ENCODE data around the gene HOTAIR. TPM values are rescaled to one million over a fixed set of nuclear protein-coding genes. Genes with fewer than 3 reads are reported as not detected.

The HOTAIR gene
- total RNA-seq, 1 donor from 2014 or later, result not detected

- H3K4me1 Mint-ChIP-seq, result no peaks in the 10 kb centered on the region
- no peak for TF ChIP-seq CTCF (conservative IDR thresholded peaks at IDR 0.05)
- H3K36me3 Mint-ChIP-seq (ENCODE audit: low read depth), result no peaks in the 10 kb centered on the region
- peaks cover 98% of the 10 kb centered on the region for H3K27me3 Mint-ChIP-seq (ENCODE audit: low read depth)
- no peak overlapping the region for H3K27ac Mint-ChIP-seq (ENCODE audit: unreplicated experiment)
- H3K4me3 Mint-ChIP-seq, result no peak overlapping the region
- no peaks in the 10 kb centered on the region for H3K9me3 Mint-ChIP-seq
- no peak for DNase-seq (ENCODE audit: low read depth, low spot score)
Observed at GRCh38 chr12:53941750-53942149, 33.0 kb downstream of the HOTAIR start.

GRCh38 chr12:53941187-53941586, 33.6 kb downstream of the HOTAIR start:
- Mint-ChIP-seq H3K4me3 (no peak overlapping the region), H3K27me3 (ENCODE audit: low read depth) (peaks cover 98% of the 10 kb centered on the region), H3K36me3 (ENCODE audit: low read depth) (no peaks in the 10 kb centered on the region), H3K27ac (ENCODE audit: unreplicated experiment) (no peak overlapping the region), H3K4me1 (no peaks in the 10 kb centered on the region), H3K9me3 (no peaks in the 10 kb centered on the region)
- no peak for TF ChIP-seq CTCF (conservative IDR thresholded peaks at IDR 0.05)
- no peak for DNase-seq (ENCODE audit: low read depth, low spot score)

- Mint-ChIP-seq H3K27ac (ENCODE audit: unreplicated experiment) (no peak overlapping the region), H3K36me3 (ENCODE audit: low read depth) (no peaks in the 10 kb centered on the region), H3K27me3 (ENCODE audit: low read depth) (peaks cover 98% of the 10 kb centered on the region), H3K4me3 (no peak overlapping the region), H3K9me3 (no peaks in the 10 kb centered on the region), H3K4me1 (no peaks in the 10 kb centered on the region)
- no peak for DNase-seq (ENCODE audit: low read depth, low spot score)
- no peak for TF ChIP-seq CTCF (conservative IDR thresholded peaks at IDR 0.05)
Observed at GRCh38 chr12:53940443-53941014, 34.2 kb downstream of the HOTAIR start.

- no peak overlapping the region for H3K27ac Mint-ChIP-seq (ENCODE audit: unreplicated experiment)
- H3K27me3 Mint-ChIP-seq (ENCODE audit: low read depth), result peaks cover 98% of the 10 kb centered on the region
- no peak for TF ChIP-seq CTCF (conservative IDR thresholded peaks at IDR 0.05)
- H3K4me1 Mint-ChIP-seq, result no peaks in the 10 kb centered on the region
- H3K9me3 Mint-ChIP-seq, result no peaks in the 10 kb centered on the region
- no peak overlapping the region for H3K4me3 Mint-ChIP-seq
- H3K36me3 Mint-ChIP-seq (ENCODE audit: low read depth), result no peaks in the 10 kb centered on the region
- DNase-seq (ENCODE audit: low read depth, low spot score), result no peak
Observed at GRCh38 chr12:53939141-53940108, 35.3 kb downstream of the HOTAIR start.

- Mint-ChIP-seq H3K4me3 (no peak within 1 kb of the TSS), H3K27ac (ENCODE audit: unreplicated experiment) (no peak within 1 kb of the TSS), H3K4me1 (no peaks in the 10 kb centered on the region), H3K36me3 (ENCODE audit: low read depth) (no peaks in the 10 kb centered on the region), H3K27me3 (ENCODE audit: low read depth) (peaks cover 98% of the 10 kb centered on the region), H3K9me3 (no peaks in the 10 kb centered on the region)
- no peak for DNase-seq (ENCODE audit: low read depth, low spot score)
- no peak for TF ChIP-seq CTCF (conservative IDR thresholded peaks at IDR 0.05)
Observed at GRCh38 chr12:53938326-53939140, 36.2 kb downstream of the HOTAIR start, which contains the start of gene HOXC13. HOXC13 (plus strand) TSS chr12:53938831; CDS start chr12:53938907, 76 bp downstream.
